GM12878 (cell line): Measurements from ENCODE around the gene LMNTD2. TPM values are rescaled to one million over a fixed set of nuclear protein-coding genes. Genes with fewer than 3 reads are reported as not detected.

ENCODE experiments used
- ATAC-seq: fragments of 200-7000 bp; cut with Tn5 transposase; 3 replicates; pipeline ENCODE4 v1.9.1; 2020; ENCODE audit warnings: mild to moderate bottlenecking, moderate library complexity
- BruUV-seq: library from RNA; stranded (reverse); fragments of 400-500 nt; replicated peaks from 2 replicates; lab custom pipeline; 2021; lab: Mats Ljungman, UMichigan
- CTCF ChIA-PET: fragments of 300-600 bp; sonication (Branson Sonifier 250); formaldehyde crosslinking; extraction: SDS; loops from one replicate; lab custom pipeline; 2021; ENCODE audit warnings: inconsistent platforms; lab: Yijun Ruan, JAX
- POLR2A ChIA-PET: fragments of 350-600 bp; formaldehyde crosslinking; extraction: SDS; loops from one replicate; lab custom pipeline; 2021; ENCODE audit warnings: inconsistent platforms; lab: Charles Lee
- RAD21 ChIA-PET: fragments of 300-600 bp; sonication (Branson Sonifier 250); formaldehyde crosslinking; loops from one replicate; lab custom pipeline; 2023; ENCODE audit warnings: antibody characterized with exemption; ENCODE audit not compliant: unreplicated experiment; lab: Charles Lee
- SMC1A ChIA-PET: fragments of 300-600 bp; sonication (Branson Sonifier 250); formaldehyde crosslinking; loops from one replicate; lab custom pipeline; 2023; ENCODE audit not compliant: unreplicated experiment, uncharacterized antibody; lab: Charles Lee
- DNase-seq: peaks from one replicate; pipeline ENCODE4 v3.0.0-alpha.2; 2011; ENCODE audit warnings: low read depth, low spot score
- FAIRE-seq: peaks from 3 replicates; lab custom pipeline; 2011; peaks lifted over from hg19 to GRCh38; lab: Jason Lieb, UNC
- H2AFZ ChIP-seq: 2 replicates; pipeline ENCODE4 v1.6.0; 2011; ENCODE audit warnings: low read depth, low read length, control low read depth; ENCODE audit not compliant: control insufficient read depth
- H3K27ac ChIP-seq: 2 replicates; pipeline ENCODE4 v1.5.1; 2011; ENCODE audit warnings: control low read depth; ENCODE audit not compliant: control insufficient read depth, insufficient read depth
- H3K27me3 ChIP-seq, 2 experiments: replicated peaks in 1 of 2; 2 replicates each; pipeline versions ENCODE4 v1.6.0 to v1.6.1; 2011; ENCODE audit warnings: low read length in 1 of 2; ENCODE audit not compliant: control insufficient read depth in 2 of 2, insufficient read depth in 2 of 2
- H3K36me3 ChIP-seq, 2 experiments: 2 replicates each; pipeline ENCODE4 v1.5.1; 2011; ENCODE audit warnings: low read length in 1 of 2; ENCODE audit not compliant: control insufficient read depth in 2 of 2, insufficient read depth in 2 of 2
- H3K4me1 ChIP-seq: 2 replicates; pipeline ENCODE4 v1.6.1; 2011; ENCODE audit warnings: mild to moderate bottlenecking, low read length, moderate library complexity, mixed read lengths; ENCODE audit not compliant: control insufficient read depth, insufficient read depth
- H3K4me2 ChIP-seq: 2 replicates; pipeline ENCODE4 v1.6.0; 2011; ENCODE audit warnings: control low read depth; ENCODE audit not compliant: control insufficient read depth, insufficient read depth
- H3K4me3 ChIP-seq: fragments of 200-600 bp; sonication (generic); 2 replicates; pipeline ENCODE4 v1.5.1; 2016
- H3K79me2 ChIP-seq: 2 replicates; pipeline ENCODE4 v1.6.0; 2011; ENCODE audit warnings: low read length; ENCODE audit not compliant: control insufficient read depth, insufficient read depth
- H3K9ac ChIP-seq: 2 replicates; pipeline ENCODE4 v1.8.0; 2011; ENCODE audit warnings: low read length, control low read depth, mixed read lengths; ENCODE audit not compliant: control insufficient read depth, insufficient read depth
- H3K9me3 ChIP-seq: replicated peaks from 3 replicates; pipeline ENCODE4 v1.5.1; 2011; ENCODE audit warnings: mild to moderate bottlenecking, low read length; ENCODE audit not compliant: control insufficient read depth, insufficient read depth
- H4K20me1 ChIP-seq: 2 replicates; pipeline ENCODE4 v1.6.0; 2011; ENCODE audit not compliant: control insufficient read depth, insufficient read depth
- CREB1 ChIP-seq: IDR thresholded peaks from 2 replicates; pipeline ENCODE4 v1.6.1; 2012; ENCODE audit warnings: low read depth, mild to moderate bottlenecking, inconsistent platforms
- MEF2A ChIP-seq: IDR thresholded peaks from 2 replicates; pipeline ENCODE4 v1.6.1; 2011; ENCODE audit warnings: low read depth, mild to moderate bottlenecking, low read length, moderate library complexity; ENCODE audit not compliant: insufficient read depth
- POLR2A ChIP-seq: IDR thresholded peaks from 2 replicates; pipeline ENCODE4 v1.6.1; 2011; ENCODE audit warnings: low read depth, mild to moderate bottlenecking, low read length
- RCOR1 ChIP-seq: conservative IDR thresholded peaks from 2 replicates; pipeline ENCODE4 v1.6.1; 2012; ENCODE audit warnings: low read depth, low read length, improper control_type of control experiment
- SPI1 ChIP-seq: IDR thresholded peaks from 2 replicates; pipeline ENCODE4 v1.6.1; 2011; ENCODE audit warnings: low read depth, mild to moderate bottlenecking, low read length, moderate library complexity, borderline replicate concordance; ENCODE audit not compliant: insufficient read depth
- WGBS: methylation state at CpG from one replicate; pipeline ENCODE4 v1.1.6; 2016; ENCODE audit warnings: low lambda C conversion rate; ENCODE audit not compliant: insufficient replicate concordance, insufficient coverage; ENCODE audit errors: missing lambda C conversion rate; 5-methylcytosine and 5-hydroxymethylcytosine counted together
- in situ Hi-C: fragments of 300-500 bp; cut with MboI; formaldehyde crosslinking; loops from 9 replicates; pipeline ENCODE4 v1.14.3; 2018; ENCODE audit warnings: mixed read lengths
- intact Hi-C: fragments of 100-400 bp; cut with micrococcal nuclease; formaldehyde crosslinking; loops from one replicate; pipeline ENCODE4 v1.14.2; 2022; ENCODE audit not compliant: unreplicated experiment
- polyA plus RNA-seq, 11 experiments: library from polyadenylated mRNA; depleted of rRNA in 4 of 11; unstranded in 6 of 11; stranded (reverse) in 5 of 11; fragments of >200 nt; fragmentation: Nextera tagmentation in 4 of 11; fragmentation: Illumina TruSeq in 1 of 11; extraction: Ambion mirVana in 4 of 11; extraction: Trizol in 1 of 11; gene quantifications; 1 replicate in 1 of 11; 2 replicates in 10 of 11; pipeline versions ENCODE4 v1.2.1 to v1.2.3, GENCODE V29; 2011 to 2016; ENCODE audit warnings: inconsistent platforms in 2 of 11, missing spikeins in 2 of 11, low read depth in 1 of 11
- total RNA-seq, 4 experiments: library from RNA; depleted of rRNA in 3 of 4; stranded (reverse); fragments of >200 nt in 3 of 4; fragmentation: Illumina TruSeq in 1 of 4; extraction: Trizol in 1 of 4; gene quantifications; 2 replicates each; pipeline versions ENCODE4 v1.2.1 to v1.2.3, GENCODE V29; 2013 to 2021

LMNTD2 gene
- total and polyA plus RNA-seq, 10 of the 15 experiments (the other 5 are each of a cell fraction or from before 2014, with no cell fraction given): 0.22 to 4.1 (median 1.3) TPM; not detected in 2

GRCh38 chr11:607020-607780, 46.7 kb upstream of the LMNTD2 start:
- POLR2A ChIA-PET: interaction anchor here (0.6 kb wide), 1 partner anchor 9 kb away, joined by 3 read pairs; no protein-coding TSS in a partner anchor
- H4K20me1 ChIP-seq: 0 out of 2 replicates have a peak, but pooled peaks cover 1% of the 10 kb centered on the region
- in situ Hi-C loops: no loop called here
- CTCF ChIA-PET: no interaction called here
- intact Hi-C loops: no loop called here
- DNase-seq (no peak), FAIRE-seq (no peak), ATAC-seq (no peak)
- H3K4me1 ChIP-seq: no peaks in the 10 kb centered on the region
- RAD21 ChIA-PET: no interaction called here
- no TSS peak for BruUV-seq
- no peak for TF ChIP-seq CREB1
- no peak for TF ChIP-seq SPI1
- no peak for TF ChIP-seq RCOR1
- H3K27ac ChIP-seq: no peak overlapping the region
- H3K79me2 ChIP-seq: no peaks in the 10 kb centered on the region; the same call in 1 of the 2 replicates
- H3K4me2 ChIP-seq: no peak overlapping the region
- no peak overlapping the region for H3K4me3 ChIP-seq
- H3K36me3 ChIP-seq: peaks cover 16 to 66% of the 10 kb centered on the region in 2 experiments; a peak in 3 of 4 replicates
- no peak overlapping the region for H3K9ac ChIP-seq
- H2AFZ ChIP-seq: no peak overlapping the region
- H3K27me3 ChIP-seq: no peaks in the 10 kb centered on the region
- no peaks in the 10 kb centered on the region for H3K9me3 ChIP-seq
- SMC1A ChIA-PET: no interaction called here
- 94% methylated on average over 35 of the region's 35 CpGs for WGBS

GRCh38 chr11:606245-606644, 45.7 kb upstream of the LMNTD2 start:
- Histone ChIP-seq H2AFZ (no peak overlapping the region), H3K36me3 (peaks cover 14 to 68% of the 10 kb centered on the region in 2 experiments; a peak in 3 of 4 replicates), H3K4me3 (no peak overlapping the region), H3K79me2 (no peaks in the 10 kb centered on the region), H3K9ac (no peak overlapping the region), H3K4me1 (no peaks in the 10 kb centered on the region), H3K27ac (no peak overlapping the region), H3K27me3 (no peaks in the 10 kb centered on the region), H3K4me2 (no peak overlapping the region)
- WGBS: 92% methylated on average over 18 of the region's 19 CpGs
- BruUV-seq: no TSS peak
- no peak for DNase-seq
- ChIA-PET POLR2A (no interaction called here), SMC1A (no interaction called here), CTCF (interaction anchor here (0.6 kb wide), 1 partner anchor 14 kb away, joined by 3 read pairs; no protein-coding TSS in a partner anchor)
- FAIRE-seq: no peak
- in situ Hi-C loops: no loop called here
- ATAC-seq: no peak
- no peak for TF ChIP-seq MEF2A
- TF ChIP-seq POLR2A: peak; percentile 46
- TF ChIP-seq, all 136 proteins: peak for 1
- Histone ChIP-seq H3K9me3 (no peaks in the 10 kb centered on the region), H4K20me1 (no peaks in the 10 kb centered on the region; the same call in 1 of the 2 replicates)
- RAD21 ChIA-PET: no interaction called here
- intact Hi-C loops: no loop called here
